ENCODE data around the gene MISP.
"Not testable (repeated sequence)": the region's sequence is repeated elsewhere in the genome, so short reads cannot be mapped to it uniquely, and the experiment has no call there.

Gene MISP

DNA sequence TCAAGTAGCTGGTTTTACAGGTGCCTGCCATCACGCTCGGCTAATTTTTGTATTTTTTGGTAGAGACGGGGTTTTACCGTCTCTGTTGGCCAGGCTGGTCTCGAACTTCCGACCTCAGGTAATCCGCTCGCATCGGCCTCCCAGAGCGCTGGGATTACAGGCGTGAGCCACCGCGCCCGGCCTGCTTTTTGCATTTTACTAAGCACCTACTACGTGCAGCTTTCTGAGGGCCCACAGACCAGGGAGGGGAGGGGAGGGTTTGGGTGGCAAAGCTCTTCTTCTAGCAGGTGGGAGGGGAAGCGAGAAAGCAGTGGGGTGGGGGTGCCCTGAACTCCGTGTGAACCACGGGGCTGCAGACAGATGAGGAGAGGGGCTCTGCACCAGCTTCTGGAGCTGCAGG, 27.2 kb upstream of the MISP start:
- DNase-seq (ENCODE audit: low spot score): no peak

DNA sequence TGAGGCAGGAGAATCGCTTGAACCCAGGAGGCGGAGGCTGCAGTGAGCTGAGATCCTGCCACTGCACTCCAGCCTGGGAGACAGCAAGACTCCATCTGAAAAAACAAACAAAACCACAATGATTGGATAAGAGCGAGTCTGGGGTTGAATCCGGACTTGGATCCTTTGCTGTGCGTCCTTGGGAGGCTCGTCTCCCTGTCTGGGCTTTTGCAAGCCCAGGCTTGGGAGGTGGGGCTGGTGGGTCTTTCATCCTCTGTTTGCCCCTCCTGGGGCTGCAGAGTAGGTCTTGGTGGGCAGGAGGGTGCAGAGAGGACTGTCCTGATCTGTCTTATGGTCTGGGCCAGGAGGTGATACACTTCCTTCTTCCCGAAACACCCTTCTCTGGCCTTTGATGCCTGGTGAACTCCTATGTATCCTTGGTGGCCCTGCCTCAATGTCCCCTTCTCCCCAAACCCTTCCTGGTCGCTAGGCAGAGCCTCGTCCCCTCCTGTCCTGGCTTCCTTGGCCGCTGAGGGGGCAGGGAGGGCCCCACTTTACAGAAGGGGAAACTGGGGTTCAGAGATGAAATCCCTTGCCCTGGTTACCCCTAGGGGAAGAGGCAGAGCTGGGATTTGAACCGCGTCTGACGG, 25.3 kb upstream of the MISP start:
- no peak for DNase-seq (ENCODE audit: low spot score)

DNA sequence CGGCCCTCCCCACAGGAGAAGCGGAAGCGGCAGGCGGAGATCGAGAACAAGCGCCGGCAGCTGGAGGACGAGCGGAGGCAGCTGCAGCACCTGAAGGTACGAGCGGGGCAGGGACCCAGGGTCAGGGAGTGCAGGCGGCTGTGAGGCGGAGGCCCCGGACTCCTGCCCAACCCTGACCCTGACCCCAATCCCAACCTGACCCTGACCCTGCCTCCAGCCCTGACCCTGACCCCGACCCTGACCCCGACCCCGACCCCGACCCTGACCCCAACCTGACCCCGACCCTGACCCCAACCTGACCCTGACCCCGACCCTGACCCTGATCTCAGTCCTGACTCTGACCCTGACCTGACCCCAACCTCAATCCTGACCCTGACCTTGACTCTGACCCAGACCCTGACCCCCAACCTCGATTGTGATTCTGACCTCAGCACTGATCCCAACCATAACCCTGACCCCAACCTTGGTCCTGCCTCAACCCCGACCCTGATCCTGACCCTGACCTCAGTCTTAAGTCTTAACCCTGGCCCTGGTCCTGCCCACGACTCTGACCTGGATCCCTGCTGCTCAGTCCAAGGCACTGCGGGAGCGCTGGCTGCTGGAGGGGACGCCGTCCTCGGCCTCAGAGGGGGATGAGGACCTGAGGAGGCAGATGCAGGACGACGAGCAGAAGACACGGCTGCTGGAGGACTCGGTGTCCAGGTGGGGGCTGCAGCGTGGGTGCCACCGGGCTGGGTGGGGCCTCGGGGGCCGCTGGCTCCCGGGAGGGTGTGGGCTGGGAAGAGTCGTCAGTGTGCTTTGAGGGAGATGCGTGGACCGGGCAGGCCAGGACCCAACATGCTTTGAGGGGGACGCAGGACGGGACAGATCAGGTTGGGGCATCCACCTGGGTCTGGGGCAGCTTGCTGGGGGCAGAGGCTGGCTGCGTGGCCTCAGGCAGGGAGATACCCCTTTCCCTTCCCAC, 23.6 kb upstream of the MISP start:
- DNase-seq (ENCODE audit: low spot score): no peak

GRCh38 chr19:728011-728410, 22.9 kb upstream of the MISP start:
- no peak for DNase-seq (ENCODE audit: low spot score)

GRCh38 chr19:729564-729963, 21.3 kb upstream of the MISP start:
- DNase-seq (ENCODE audit: low spot score): not testable (repeated sequence)

- no peak for DNase-seq (ENCODE audit: low spot score)
Observed at GRCh38 chr19:729965-730668, 20.8 kb upstream of the MISP start.

DNA sequence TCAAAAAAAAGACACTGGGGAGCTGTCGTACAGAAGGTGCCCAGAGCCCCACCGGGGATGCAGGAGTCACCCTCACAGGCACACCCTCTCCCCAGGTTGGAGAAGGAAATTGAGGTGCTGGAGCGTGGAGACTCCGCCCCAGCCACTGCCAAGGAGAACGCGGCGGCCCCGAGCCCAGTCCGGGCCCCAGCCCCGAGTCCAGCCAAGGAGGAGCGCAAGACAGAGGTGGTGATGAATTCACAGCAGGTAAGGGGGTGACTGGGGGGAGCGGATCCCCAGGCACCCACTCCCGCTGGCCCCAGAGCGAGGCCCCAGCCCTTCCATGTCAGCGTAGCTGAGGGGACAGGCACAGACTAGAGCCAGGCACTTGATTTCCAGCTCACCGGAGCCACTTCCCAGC, 19.9 kb upstream of the MISP start:
- DNase-seq (ENCODE audit: low spot score): no peak

- DNase-seq (ENCODE audit: low spot score): no peak
Observed at GRCh38 chr19:732148-733069, 18.5 kb upstream of the MISP start.

- DNase-seq (ENCODE audit: low spot score): no peak
Observed at GRCh38 chr19:734716-735115, 16.2 kb upstream of the MISP start.

DNA sequence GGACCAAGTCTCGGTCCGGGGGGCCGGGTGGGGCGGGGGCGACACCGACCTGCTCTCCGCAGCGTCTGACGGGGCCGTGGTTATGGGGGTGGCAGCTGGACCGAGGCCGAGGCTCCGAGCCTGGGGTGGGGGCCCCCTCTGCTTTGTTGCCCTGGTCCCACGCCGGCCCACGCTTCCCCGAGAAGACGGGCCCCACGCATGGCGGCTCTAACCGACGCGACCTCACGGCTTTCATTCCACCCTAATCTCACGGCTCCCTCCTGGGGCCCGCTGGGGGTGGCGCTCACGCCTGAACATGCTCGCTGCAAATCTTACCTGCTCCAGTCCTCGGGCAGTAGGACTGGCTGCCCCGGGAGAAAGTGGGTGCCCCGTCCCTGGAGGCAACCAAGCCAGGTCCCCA, 14.8 kb upstream of the MISP start:
- no peak for DNase-seq (ENCODE audit: low spot score)

GRCh38 chr19:737591-738093, 13.3 kb upstream of the MISP start:
- peak; percentile 54 for DNase-seq (ENCODE audit: low spot score)

DNA sequence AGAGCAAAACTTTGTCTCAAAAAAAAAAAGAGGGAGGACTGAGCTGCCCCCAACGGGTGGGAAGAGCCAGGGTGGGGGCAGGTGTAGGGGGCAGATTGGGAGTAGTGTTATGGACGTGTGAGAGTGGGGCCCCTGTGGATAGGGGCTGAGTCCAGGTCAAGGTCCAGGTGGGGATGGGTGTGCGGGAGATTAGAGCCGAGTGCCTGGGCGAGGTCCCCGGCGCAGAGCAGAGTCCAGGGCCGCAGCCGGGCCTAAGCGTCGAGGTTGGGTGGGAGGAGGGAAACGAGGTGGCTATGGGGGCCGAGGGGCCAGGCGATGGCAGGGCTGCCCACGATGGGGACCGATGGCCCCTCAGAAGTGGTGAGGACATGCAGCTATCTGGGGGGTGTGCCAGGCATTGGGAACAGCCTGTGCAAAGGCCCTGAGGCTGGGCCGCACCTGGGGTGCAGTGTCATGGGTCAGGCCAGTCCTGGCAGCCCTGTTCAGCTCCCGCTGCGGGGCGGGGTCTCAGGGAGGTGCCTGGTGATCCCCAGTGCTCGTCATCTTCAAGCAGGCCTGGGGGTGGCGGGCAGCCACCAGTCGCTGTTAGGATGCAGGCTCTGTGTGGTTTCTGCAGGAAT, 12.3 kb upstream of the MISP start:
- no peak for DNase-seq (ENCODE audit: low spot score)

DNA sequence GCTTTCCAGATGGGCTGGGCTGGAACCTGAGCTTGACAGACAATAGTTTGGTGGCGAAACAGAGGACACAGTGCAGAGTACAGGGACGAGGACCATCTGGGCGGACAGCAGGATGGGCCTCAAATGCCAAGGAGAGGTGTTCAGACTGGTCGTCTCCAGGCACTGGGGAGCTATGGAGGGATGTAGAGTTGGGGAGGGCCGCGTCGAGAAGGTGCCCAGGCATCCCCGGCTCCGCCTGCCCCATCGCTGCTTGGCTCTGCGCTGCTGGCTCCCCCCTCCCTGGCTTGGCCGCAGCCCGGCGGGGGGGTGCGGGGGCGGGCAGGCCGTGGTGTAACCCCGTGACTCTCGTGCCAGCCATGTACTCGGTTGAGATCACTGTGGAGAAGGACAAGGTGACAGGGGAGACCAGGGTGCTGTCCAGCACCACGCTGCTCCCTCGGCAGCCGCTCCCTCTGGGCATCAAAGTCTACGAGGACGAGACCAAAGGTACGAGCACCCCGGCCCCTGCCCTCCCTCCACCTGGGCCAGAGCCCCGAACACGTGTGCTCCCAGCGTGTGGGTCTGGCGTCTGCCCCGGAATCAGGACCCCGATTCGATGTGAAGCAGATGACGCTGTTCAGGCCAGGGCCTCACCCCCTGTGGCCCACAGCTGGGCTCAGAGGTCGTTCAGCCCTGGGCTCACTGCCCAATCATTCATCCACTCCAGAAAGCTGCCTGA, 10.8 kb upstream of the MISP start:
- no peak for DNase-seq (ENCODE audit: low spot score)

GRCh38 chr19:740816-741505, 10.0 kb upstream of the MISP start:
- DNase-seq (ENCODE audit: low spot score): not testable (repeated sequence)

- DNase-seq (ENCODE audit: low spot score): no peak
Observed at GRCh38 chr19:741506-742131, 9.3 kb upstream of the MISP start.

- no peak for DNase-seq (ENCODE audit: low spot score)
Observed at GRCh38 chr19:742540-743075, 8.3 kb upstream of the MISP start.

DNA sequence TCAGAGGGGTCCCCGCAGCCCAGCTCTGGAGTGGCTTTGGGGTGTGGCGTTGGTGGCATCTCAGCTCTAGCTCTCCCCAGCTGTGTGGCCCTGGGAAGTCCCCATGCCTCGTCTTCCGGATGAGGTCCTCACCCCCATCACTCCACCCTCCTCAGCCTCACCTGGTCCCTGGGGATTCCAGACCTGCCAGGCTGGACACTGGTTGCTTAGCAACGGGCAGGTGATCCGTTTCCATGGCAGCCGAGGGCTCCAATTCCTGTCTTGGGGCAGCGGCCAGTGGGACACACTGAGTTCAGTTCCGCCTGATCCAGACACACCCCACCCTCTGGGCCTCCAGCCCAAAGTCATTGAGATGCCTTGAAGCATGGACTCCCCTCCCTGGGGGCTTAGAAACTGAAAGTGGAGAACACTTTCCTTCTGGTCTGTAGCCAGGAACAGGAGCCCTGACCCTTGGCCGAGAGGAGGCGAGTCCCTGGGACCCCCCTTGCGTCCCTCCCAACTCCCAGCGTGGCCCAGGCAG, 7.7 kb upstream of the MISP start:
- DNase-seq (ENCODE audit: low spot score): no peak

- not testable (repeated sequence) for DNase-seq (ENCODE audit: low spot score)
Observed at GRCh38 chr19:745138-745537, 5.8 kb upstream of the MISP start.
